ENCODE measurements around the gene DIP2C. TPM values are rescaled to one million over a fixed set of nuclear protein-coding genes. Genes with fewer than 3 reads are reported as not detected.

Gene DIP2C
- total and polyA plus RNA-seq, 2 donors from 2014 or later, result 6.2 to 22.6 TPM

GRCh38 chr10:602391-603005, 87.0 kb downstream of the DIP2C start:
- H3K4me3 ChIP-seq (ENCODE audit: low read length in 3 of 3), result no peak overlapping the region
- peaks cover 0 to 19% (median 8%) of the 10 kb centered on the region in 3 donors for H3K4me1 ChIP-seq (ENCODE audit: control insufficient read depth in 2 of 3, insufficient read depth in 2 of 3, low read depth in 1 of 3, low read length in 3 of 3)
- H3K36me3 ChIP-seq (ENCODE audit: control insufficient read depth in 2 of 3, insufficient read depth in 3 of 3, low read length in 3 of 3), result no peaks in the 10 kb centered on the region
- H3K9me3 ChIP-seq (ENCODE audit: control insufficient read depth in 2 of 3, insufficient read depth in 1 of 3, low read length in 3 of 3), result no peaks in the 10 kb centered on the region
- no peak overlapping the region for H3K27ac ChIP-seq (ENCODE audit: low read depth in 2 of 2, low read length in 2 of 2)
- no peaks in the 10 kb centered on the region for H3K27me3 ChIP-seq (ENCODE audit: control insufficient read depth, insufficient read depth, low read length)
- FAIRE-seq, result no peak
- intact Hi-C loops (cut with DNase I), result no loop called here
- DNase-seq, result no peak
- no peak overlapping the region for H3K9ac ChIP-seq (ENCODE audit: low read length in 3 of 3)
- TF ChIP-seq CTCF (IDR thresholded peaks at IDR 0.05; ENCODE audit: borderline replicate concordance, extremely low read depth, insufficient read depth), result no peak

- FAIRE-seq (no peak), DNase-seq (no peak)
- H3K27ac ChIP-seq (ENCODE audit: low read depth in 2 of 2, low read length in 2 of 2), result no peak overlapping the region
- no peaks in the 10 kb centered on the region for H3K27me3 ChIP-seq (ENCODE audit: control insufficient read depth, insufficient read depth, low read length)
- peaks cover 0 to 19% (median 8%) of the 10 kb centered on the region in 3 donors for H3K4me1 ChIP-seq (ENCODE audit: control insufficient read depth in 2 of 3, insufficient read depth in 2 of 3, low read depth in 1 of 3, low read length in 3 of 3)
- no peaks in the 10 kb centered on the region for H3K9me3 ChIP-seq (ENCODE audit: control insufficient read depth in 2 of 3, insufficient read depth in 1 of 3, low read length in 3 of 3)
- H3K9ac ChIP-seq (ENCODE audit: low read length in 3 of 3), result no peak overlapping the region
- no peak overlapping the region for H3K4me3 ChIP-seq (ENCODE audit: low read length in 3 of 3)
- TF ChIP-seq CTCF (IDR thresholded peaks at IDR 0.05; ENCODE audit: borderline replicate concordance, extremely low read depth, insufficient read depth), result no peak
- intact Hi-C loops (cut with DNase I), result no loop called here
- no peaks in the 10 kb centered on the region for H3K36me3 ChIP-seq (ENCODE audit: control insufficient read depth in 2 of 3, insufficient read depth in 3 of 3, low read length in 3 of 3)
Measured at GRCh38 chr10:601660-601963, 87.9 kb downstream of the DIP2C start.

DNA sequence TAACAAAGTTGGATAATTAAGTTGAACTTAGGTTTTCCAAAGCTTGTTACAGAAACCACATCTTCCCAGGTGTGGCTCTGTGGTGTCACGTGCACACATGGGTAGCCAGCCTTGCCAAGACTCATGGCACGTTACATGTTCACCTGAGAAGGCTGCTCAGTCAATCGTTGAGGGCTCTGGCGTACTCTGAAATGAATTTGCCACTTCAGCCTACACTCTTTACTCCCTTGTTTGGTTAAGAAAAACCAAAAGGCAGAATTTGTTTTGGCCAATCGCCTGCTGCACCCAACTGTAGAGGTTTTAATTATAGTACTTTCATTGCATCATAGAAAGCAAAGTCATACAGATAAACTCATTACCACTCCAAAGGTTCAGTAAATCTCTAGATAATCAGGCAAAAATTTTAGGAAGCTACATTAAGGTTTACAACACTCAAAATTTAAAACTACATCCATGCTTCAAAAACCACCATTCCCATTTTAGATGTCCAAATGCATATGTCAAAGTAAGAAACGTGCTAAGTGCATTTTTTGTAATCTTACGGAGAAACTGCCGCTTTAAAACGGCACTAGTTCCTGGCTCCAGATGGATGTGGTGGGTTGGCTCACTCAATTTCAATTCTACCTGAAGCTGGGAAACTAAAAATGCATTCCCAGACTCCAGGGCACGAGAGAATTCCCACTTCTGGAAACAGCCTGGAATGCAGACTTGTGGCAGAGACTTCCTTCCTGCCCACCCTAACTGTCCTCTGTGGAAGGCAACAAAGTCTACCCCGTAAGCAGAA, 88.4 kb downstream of the DIP2C start:
- intact Hi-C loops (cut with DNase I), result no loop called here
- no peak for DNase-seq
- no peaks in the 10 kb centered on the region for H3K36me3 ChIP-seq (ENCODE audit: control insufficient read depth in 2 of 3, insufficient read depth in 3 of 3, low read length in 3 of 3)
- no peaks in the 10 kb centered on the region for H3K27me3 ChIP-seq (ENCODE audit: control insufficient read depth, insufficient read depth, low read length)
- no peak overlapping the region for H3K4me3 ChIP-seq (ENCODE audit: low read length in 3 of 3)
- FAIRE-seq, result no peak
- TF ChIP-seq CTCF (IDR thresholded peaks at IDR 0.05; ENCODE audit: borderline replicate concordance, extremely low read depth, insufficient read depth), result no peak
- H3K9me3 ChIP-seq (ENCODE audit: control insufficient read depth in 2 of 3, insufficient read depth in 1 of 3, low read length in 3 of 3), result no peaks in the 10 kb centered on the region
- H3K27ac ChIP-seq (ENCODE audit: low read depth in 2 of 2, low read length in 2 of 2), result no peak overlapping the region
- peaks cover 0 to 19% (median 8%) of the 10 kb centered on the region in 3 donors for H3K4me1 ChIP-seq (ENCODE audit: control insufficient read depth in 2 of 3, insufficient read depth in 2 of 3, low read depth in 1 of 3, low read length in 3 of 3)
- H3K9ac ChIP-seq (ENCODE audit: low read length in 3 of 3), result no peak overlapping the region

All from kidney (tissue), 14 donors.